IMR-90 (cell line): ENCODE data around the gene MICAL2.

ENCODE experiments used
- FOS ChIP-seq: fragments of 150-350 bp; IDR thresholded peaks from 2 replicates; pipeline ENCODE4 v1.6.1; 2016; ENCODE audit warnings: low read depth, low read length
- MAZ ChIP-seq: IDR thresholded peaks from 2 replicates; pipeline ENCODE4 v1.6.1; 2012; ENCODE audit warnings: low read depth, mild to moderate bottlenecking, low read length, improper control_type of control experiment, moderate library complexity, borderline replicate concordance
- POLR2A ChIP-seq: IDR thresholded peaks from 2 replicates; pipeline ENCODE4 v1.6.1; 2012; ENCODE audit warnings: mild to moderate bottlenecking, low read depth, low read length
- TF ChIP-seq, protein P1 (sequence below): conservative IDR thresholded peaks from 2 replicates; pipeline ENCODE4 v1.5.1; 2012; ENCODE audit warnings: mild to moderate bottlenecking, low read depth, low read length, improper control_type of control experiment
- TF ChIP-seq, protein P2 (sequence below): fragments of 150-350 bp; IDR thresholded peaks from 2 replicates; pipeline ENCODE4 v1.6.1; 2017; ENCODE audit warnings: mild to moderate bottlenecking, antibody characterized with exemption, low read length, low read depth

- TF ChIP-seq FOS (no peak), POLR2A (no peak), MAZ (no peak)
- TF ChIP-seq, protein P1, sequence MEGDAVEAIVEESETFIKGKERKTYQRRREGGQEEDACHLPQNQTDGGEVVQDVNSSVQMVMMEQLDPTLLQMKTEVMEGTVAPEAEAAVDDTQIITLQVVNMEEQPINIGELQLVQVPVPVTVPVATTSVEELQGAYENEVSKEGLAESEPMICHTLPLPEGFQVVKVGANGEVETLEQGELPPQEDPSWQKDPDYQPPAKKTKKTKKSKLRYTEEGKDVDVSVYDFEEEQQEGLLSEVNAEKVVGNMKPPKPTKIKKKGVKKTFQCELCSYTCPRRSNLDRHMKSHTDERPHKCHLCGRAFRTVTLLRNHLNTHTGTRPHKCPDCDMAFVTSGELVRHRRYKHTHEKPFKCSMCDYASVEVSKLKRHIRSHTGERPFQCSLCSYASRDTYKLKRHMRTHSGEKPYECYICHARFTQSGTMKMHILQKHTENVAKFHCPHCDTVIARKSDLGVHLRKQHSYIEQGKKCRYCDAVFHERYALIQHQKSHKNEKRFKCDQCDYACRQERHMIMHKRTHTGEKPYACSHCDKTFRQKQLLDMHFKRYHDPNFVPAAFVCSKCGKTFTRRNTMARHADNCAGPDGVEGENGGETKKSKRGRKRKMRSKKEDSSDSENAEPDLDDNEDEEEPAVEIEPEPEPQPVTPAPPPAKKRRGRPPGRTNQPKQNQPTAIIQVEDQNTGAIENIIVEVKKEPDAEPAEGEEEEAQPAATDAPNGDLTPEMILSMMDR = no peak
- TF ChIP-seq, protein P2, sequence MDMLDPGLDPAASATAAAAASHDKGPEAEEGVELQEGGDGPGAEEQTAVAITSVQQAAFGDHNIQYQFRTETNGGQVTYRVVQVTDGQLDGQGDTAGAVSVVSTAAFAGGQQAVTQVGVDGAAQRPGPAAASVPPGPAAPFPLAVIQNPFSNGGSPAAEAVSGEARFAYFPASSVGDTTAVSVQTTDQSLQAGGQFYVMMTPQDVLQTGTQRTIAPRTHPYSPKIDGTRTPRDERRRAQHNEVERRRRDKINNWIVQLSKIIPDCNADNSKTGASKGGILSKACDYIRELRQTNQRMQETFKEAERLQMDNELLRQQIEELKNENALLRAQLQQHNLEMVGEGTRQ = no peak
These were observed 180.9 kb downstream of the MICAL2 start for GRCh38 chr11:12291313-12291712.
